Measurements from ENCODE around the gene OLIG2. TPM values are rescaled to one million over a fixed set of nuclear protein-coding genes. Genes with fewer than 3 reads are reported as not detected.

The OLIG2 gene
- total and polyA plus RNA-seq, 2 of the 13 experiments (the other 11 are each of a cell fraction or from before 2014, with no cell fraction given), result not detected

- no TSS peak for BruUV-seq (replicated peaks)
- intact Hi-C loops (cut with micrococcal nuclease; ENCODE audit: unreplicated experiment), result no loop called here
- TF ChIP-seq SNAPC5 (CRISPR knock-in tag; IDR thresholded peaks at IDR 0.05; ENCODE audit: borderline replicate concordance) (no peak), POLR2A (IDR thresholded peaks at IDR 0.05; ENCODE audit: insufficient read depth in 1 of 2, low read depth in 2 of 2, low read length in 2 of 2) (no peak), HMGXB3 (CRISPR knock-in tag; IDR thresholded peaks at IDR 0.05; ENCODE audit: borderline replicate concordance) (no peak), SMARCE1 (IDR thresholded peaks at IDR 0.05; ENCODE audit: borderline replicate concordance) (no peak), SRY (CRISPR knock-in tag; IDR thresholded peaks at IDR 0.05) (no peak), SIX4 (CRISPR knock-in tag; IDR thresholded peaks at IDR 0.05) (no peak), ZNF546 (CRISPR knock-in tag; conservative IDR thresholded peaks at IDR 0.05) (no peak), ZBTB49 (CRISPR knock-in tag; IDR thresholded peaks at IDR 0.05; ENCODE audit: borderline replicate concordance) (no peak), SP140L (CRISPR knock-in tag; IDR thresholded peaks at IDR 0.05; ENCODE audit: borderline replicate concordance) (no peak), ZNF609 (CRISPR knock-in tag; IDR thresholded peaks at IDR 0.05; ENCODE audit: borderline replicate concordance) (no peak), TAF15 (IDR thresholded peaks at IDR 0.05; ENCODE audit: low read depth, low read length, poor library complexity, severe bottlenecking) (no peak)
These were observed 49.4 kb downstream of the OLIG2 start for GRCh38 chr21:33075128-33075527.

More at GRCh38 chr21:33075128-33075527, 49.4 kb downstream of the OLIG2 start:
- H3K27me3 ChIP-seq (ENCODE audit: control insufficient read depth in 1 of 2, insufficient read depth in 2 of 2, low read length in 2 of 2), result peaks cover 2 to 67% of the 10 kb centered on the region in 2 experiments; a peak in 4 of 5 replicates
- in situ Hi-C loops (cut with HindIII; ENCODE audit: extremely low pct_ligation_motif_present, low pct_unique_long_range_greater_than_20kb), result no loop called here
- ChIA-PET POLR2A (no interaction called here), CTCF (ENCODE audit: low intra/inter-chr PET ratio, low total read pairs) (no interaction called here)
- H3K4me1 ChIP-seq (ENCODE audit: insufficient read depth, low read length), result no peaks in the 10 kb centered on the region
- no peak overlapping the region for H2AFZ ChIP-seq (ENCODE audit: low read length)
- no peak overlapping the region for H3K4me2 ChIP-seq (ENCODE audit: low read depth, low read length)
- no peaks in the 10 kb centered on the region for H3K79me2 ChIP-seq (ENCODE audit: insufficient read depth, low read length)
- 19% methylated on average over 6 of the region's 9 CpGs for WGBS (ENCODE audit: low lambda C conversion rate)
- no peaks in the 10 kb centered on the region for H4K20me1 ChIP-seq (ENCODE audit: insufficient read depth, low read length)
- ATAC-seq (no peak), DNase-seq (ENCODE audit: low spot score) (no peak), FAIRE-seq (no peak)
- no peaks in the 10 kb centered on the region for H3K36me3 ChIP-seq (replicated peaks in 1 of 2; ENCODE audit: control insufficient read depth in 1 of 2, insufficient read depth in 2 of 2, low read length in 2 of 2)
- no peak overlapping the region for H3K4me3 ChIP-seq (replicated peaks in 1 of 3; ENCODE audit: insufficient read depth in 1 of 3, low read depth in 2 of 3, low read length in 3 of 3)
- no peak overlapping the region for H3K9ac ChIP-seq (ENCODE audit: insufficient read depth, low read depth, low read length)
- no peaks in the 10 kb centered on the region for H3K9me3 ChIP-seq (ENCODE audit: low read length)
- H3K27ac ChIP-seq (ENCODE audit: extremely low read length, insufficient read depth, low read length), result no peak overlapping the region

All from HepG2 (cell line).